B cell (primary cell): ENCODE measurements around the gene TMEM176A. TPM values are rescaled to one million over a fixed set of nuclear protein-coding genes. Genes with fewer than 3 reads are reported as not detected.

Source experiments
- ATAC-seq: fragments of 200-7000 bp; cut with Tn5 transposase; one replicate; pipeline ENCODE4 v1.10.0; 2021; ENCODE audit warnings: low read depth, mild to moderate bottlenecking, moderate number of reproducible peaks, moderate library complexity
- CTCF ChIA-PET: fragments of 350-600 bp; sonication (Branson Sonifier 250); formaldehyde crosslinking; loops from one replicate; lab custom pipeline; 2021; ENCODE audit warnings: antibody characterized with exemption, inconsistent platforms; lab: Charles Lee
- POLR2A ChIA-PET: fragments of 350-600 bp; sonication (Branson Sonifier 250); formaldehyde crosslinking; loops from one replicate; lab custom pipeline; 2021; ENCODE audit warnings: antibody characterized with exemption; lab: Charles Lee
- DNase-seq: peaks from one replicate; pipeline ENCODE4 v3.0.0; 2013
- H2AFZ ChIP-seq: 2 replicates; pipeline ENCODE4 v1.6.1; 2012; ENCODE audit warnings: mild to moderate bottlenecking, low read depth, low read length; ENCODE audit not compliant: insufficient read depth, poor library complexity, severe bottlenecking
- H3K27ac ChIP-seq, 2 donors: 1 replicate in 1 of 2; 2 replicates in 1 of 2; pipeline ENCODE4 v1.5.1; 2012 to 2013; ENCODE audit warnings: low read length in 2 of 2, mild to moderate bottlenecking in 2 of 2, moderate library complexity in 1 of 2
- H3K27me3 ChIP-seq, 4 experiments: fragments of 200-600 bp in 1 of 4; sonication (generic) in 1 of 4; replicated peaks in 1 of 4; 1 replicate in 2 of 4; 2 replicates in 2 of 4; pipeline versions ENCODE4 v1.6.1 to v1.7.0; 2013 to 2016; ENCODE audit warnings: low read length in 3 of 4, mild to moderate bottlenecking in 2 of 4, mixed read lengths in 1 of 4, moderate library complexity in 1 of 4; ENCODE audit not compliant: insufficient read depth in 4 of 4, control insufficient read depth in 3 of 4; ENCODE audit errors: control extremely low read depth in 1 of 4
- H3K36me3 ChIP-seq, 2 experiments: replicated peaks in 1 of 2; 1 replicate in 1 of 2; 2 replicates in 1 of 2; pipeline versions ENCODE4 v1.6.1 to v1.7.1; 2013; ENCODE audit warnings: low read length in 1 of 2; ENCODE audit not compliant: insufficient read depth in 2 of 2, control insufficient read depth in 1 of 2; ENCODE audit errors: control extremely low read depth in 1 of 2, extremely low read depth in 1 of 2
- H3K4me1 ChIP-seq, 2 donors: fragments of 200-600 bp in 1 of 2; sonication (generic) in 1 of 2; 1 replicate in 1 of 2; 2 replicates in 1 of 2; pipeline versions ENCODE4 v1.5.1 to v1.6.1; 2013 to 2017; ENCODE audit warnings: low read length in 2 of 2; ENCODE audit not compliant: control insufficient read depth in 2 of 2, insufficient read depth in 2 of 2
- H3K4me2 ChIP-seq: replicated peaks from 2 replicates; pipeline ENCODE3; 2012; ENCODE audit warnings: mild to moderate bottlenecking, low read depth, low read length; ENCODE audit not compliant: poor library complexity, severe bottlenecking
- H3K4me3 ChIP-seq, 5 experiments: fragments of 200-600 bp in 1 of 5; sonication (generic) in 1 of 5; 1 replicate in 3 of 5; 2 replicates in 2 of 5; pipeline versions ENCODE4 v1.5.1 to v1.7.0; 2011 to 2016; ENCODE audit warnings: low read length in 4 of 5, mild to moderate bottlenecking in 4 of 5, low read depth in 2 of 5, control low read depth in 1 of 5, moderate library complexity in 1 of 5; ENCODE audit not compliant: insufficient read depth in 1 of 5; ENCODE audit errors: control extremely low read depth in 1 of 5, extremely low read depth in 1 of 5
- H3K79me2 ChIP-seq: fragments of 200-600 bp; sonication (generic); one replicate; pipeline ENCODE4 v1.6.0; 2016; ENCODE audit warnings: low read length; ENCODE audit not compliant: control insufficient read depth, insufficient read depth
- H3K9ac ChIP-seq: fragments of 200-600 bp; sonication (generic); 2 replicates; pipeline ENCODE4 v1.6.1; 2017; ENCODE audit warnings: mild to moderate bottlenecking, low read length, moderate library complexity
- H3K9me3 ChIP-seq, 3 donors: one replicate each; pipeline versions ENCODE4 v1.6.1 to v1.7.1; 2013; ENCODE audit warnings: low read length in 2 of 3; ENCODE audit not compliant: control insufficient read depth in 2 of 3, insufficient read depth in 1 of 3; ENCODE audit errors: control extremely low read depth in 1 of 3
- H4K20me1 ChIP-seq: 2 replicates; pipeline ENCODE4 v1.6.0; 2012; ENCODE audit warnings: mild to moderate bottlenecking, low read length; ENCODE audit not compliant: insufficient read depth, control insufficient read depth, poor library complexity, severe bottlenecking
- H3K27ac Mint-ChIP-seq: one replicate; pipeline ENCODE4 v1.8.0; 2021; ENCODE audit warnings: mixed read lengths
- H3K27me3 Mint-ChIP-seq: one replicate; pipeline ENCODE4 v1.8.0; 2021; ENCODE audit warnings: mixed read lengths
- H3K4me1 Mint-ChIP-seq: one replicate; pipeline ENCODE4 v1.8.0; 2021; ENCODE audit warnings: mixed read lengths
- H3K4me3 Mint-ChIP-seq: one replicate; pipeline ENCODE4 v1.8.0; 2021; ENCODE audit warnings: mixed read lengths
- H3K9me3 Mint-ChIP-seq: one replicate; pipeline ENCODE4 v1.8.0; 2022; ENCODE audit warnings: mixed read lengths; ENCODE audit not compliant: insufficient read depth
- EZH2 ChIP-seq: IDR thresholded peaks from 2 replicates; pipeline ENCODE4 v1.6.1; 2012; ENCODE audit warnings: borderline replicate concordance, low read depth, mild to moderate bottlenecking, moderate library complexity, low read length; ENCODE audit not compliant: insufficient read depth, poor library complexity, severe bottlenecking
- whole genome bisulfite sequencing: methylation state at CpG from one replicate; pipeline ENCODE4 v1.1.5; 2013; ENCODE audit warnings: missing lambda C conversion rate; ENCODE audit not compliant: insufficient coverage; 5-methylcytosine and 5-hydroxymethylcytosine counted together
- intact Hi-C: fragments of 100-400 bp; cut with micrococcal nuclease; formaldehyde crosslinking; loops from one replicate; pipeline ENCODE4 v1.10.0; 2022
- polyA plus RNA-seq: library from polyadenylated mRNA; depleted of rRNA; stranded (reverse); fragments of >200 nt; gene quantifications from 2 replicates; pipeline ENCODE4 v1.2.3, GENCODE V29; 2012
- total RNA-seq, 2 donors: library from RNA; stranded (reverse); fragments of 120-200 nt in 1 of 2; gene quantifications; 1 replicate in 1 of 2; 2 replicates in 1 of 2; pipeline versions ENCODE4 v1.2.3 to v1.2.4, GENCODE V29; 2013 to 2022
- TF ChIP-seq, protein P1 (sequence below): fragments of 200-600 bp; IDR thresholded peaks from one replicate; pipeline ENCODE4 v1.8.0; 2022; ENCODE audit warnings: antibody characterized with exemption, mild to moderate bottlenecking

Gene TMEM176A
- total and polyA plus RNA-seq, 2 donors (not counting 1 experiment from before 2014, with no cell fraction given), result 1.1 TPM; not detected in 1

DNA sequence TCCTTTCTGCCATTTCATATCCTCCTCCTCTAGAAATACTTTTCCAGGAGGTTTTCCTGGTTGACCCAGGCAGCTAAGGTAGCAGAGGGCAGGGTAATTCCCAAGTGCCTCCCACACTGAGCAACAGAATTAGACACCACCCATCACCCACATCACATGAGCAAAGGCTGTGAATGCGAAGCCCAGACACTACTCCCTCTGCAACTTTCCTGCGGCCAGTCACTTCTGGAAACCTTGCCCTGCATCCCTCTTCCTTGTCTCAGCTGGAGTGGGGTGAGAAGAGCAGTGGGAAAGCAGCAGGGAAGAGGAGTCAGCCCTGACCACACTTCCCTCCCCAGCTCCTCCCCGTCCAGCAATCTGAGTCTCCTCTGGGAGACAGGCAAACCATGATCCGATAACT lies 15.6 kb upstream of the TMEM176A start:
- Mint-ChIP-seq H3K4me3 (no peak overlapping the region), H3K27ac (no peak overlapping the region), H3K27me3 (peaks cover 15% of the 10 kb centered on the region), H3K9me3 (no peaks in the 10 kb centered on the region), H3K4me1 (peaks cover 8% of the 10 kb centered on the region)
- DNase-seq (no peak), ATAC-seq (no peak)
- H4K20me1 ChIP-seq, result no peaks in the 10 kb centered on the region
- no peak overlapping the region for H3K9ac ChIP-seq
- no peaks in the 10 kb centered on the region for H3K36me3 ChIP-seq
- H3K4me2 ChIP-seq, result no peak overlapping the region
- 100% methylated on average over 1 of the region's 4 CpGs for WGBS
- H3K4me3 ChIP-seq, result no peak overlapping the region
- H3K79me2 ChIP-seq, result no peaks in the 10 kb centered on the region
- POLR2A ChIA-PET, result no interaction called here
- no peaks in the 10 kb centered on the region for H3K27me3 ChIP-seq
- H3K27ac ChIP-seq, result no peak overlapping the region
- no peaks in the 10 kb centered on the region for H3K9me3 ChIP-seq
- H2AFZ ChIP-seq, result no peak overlapping the region
- CTCF ChIA-PET, result no interaction called here
- peaks cover 0 to 8% of the 10 kb centered on the region in 2 donors for H3K4me1 ChIP-seq
- no peak for TF ChIP-seq EZH2
- TF ChIP-seq, protein P1, sequence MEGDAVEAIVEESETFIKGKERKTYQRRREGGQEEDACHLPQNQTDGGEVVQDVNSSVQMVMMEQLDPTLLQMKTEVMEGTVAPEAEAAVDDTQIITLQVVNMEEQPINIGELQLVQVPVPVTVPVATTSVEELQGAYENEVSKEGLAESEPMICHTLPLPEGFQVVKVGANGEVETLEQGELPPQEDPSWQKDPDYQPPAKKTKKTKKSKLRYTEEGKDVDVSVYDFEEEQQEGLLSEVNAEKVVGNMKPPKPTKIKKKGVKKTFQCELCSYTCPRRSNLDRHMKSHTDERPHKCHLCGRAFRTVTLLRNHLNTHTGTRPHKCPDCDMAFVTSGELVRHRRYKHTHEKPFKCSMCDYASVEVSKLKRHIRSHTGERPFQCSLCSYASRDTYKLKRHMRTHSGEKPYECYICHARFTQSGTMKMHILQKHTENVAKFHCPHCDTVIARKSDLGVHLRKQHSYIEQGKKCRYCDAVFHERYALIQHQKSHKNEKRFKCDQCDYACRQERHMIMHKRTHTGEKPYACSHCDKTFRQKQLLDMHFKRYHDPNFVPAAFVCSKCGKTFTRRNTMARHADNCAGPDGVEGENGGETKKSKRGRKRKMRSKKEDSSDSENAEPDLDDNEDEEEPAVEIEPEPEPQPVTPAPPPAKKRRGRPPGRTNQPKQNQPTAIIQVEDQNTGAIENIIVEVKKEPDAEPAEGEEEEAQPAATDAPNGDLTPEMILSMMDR, result no peak
- intact Hi-C loops, result no loop called here

DNA sequence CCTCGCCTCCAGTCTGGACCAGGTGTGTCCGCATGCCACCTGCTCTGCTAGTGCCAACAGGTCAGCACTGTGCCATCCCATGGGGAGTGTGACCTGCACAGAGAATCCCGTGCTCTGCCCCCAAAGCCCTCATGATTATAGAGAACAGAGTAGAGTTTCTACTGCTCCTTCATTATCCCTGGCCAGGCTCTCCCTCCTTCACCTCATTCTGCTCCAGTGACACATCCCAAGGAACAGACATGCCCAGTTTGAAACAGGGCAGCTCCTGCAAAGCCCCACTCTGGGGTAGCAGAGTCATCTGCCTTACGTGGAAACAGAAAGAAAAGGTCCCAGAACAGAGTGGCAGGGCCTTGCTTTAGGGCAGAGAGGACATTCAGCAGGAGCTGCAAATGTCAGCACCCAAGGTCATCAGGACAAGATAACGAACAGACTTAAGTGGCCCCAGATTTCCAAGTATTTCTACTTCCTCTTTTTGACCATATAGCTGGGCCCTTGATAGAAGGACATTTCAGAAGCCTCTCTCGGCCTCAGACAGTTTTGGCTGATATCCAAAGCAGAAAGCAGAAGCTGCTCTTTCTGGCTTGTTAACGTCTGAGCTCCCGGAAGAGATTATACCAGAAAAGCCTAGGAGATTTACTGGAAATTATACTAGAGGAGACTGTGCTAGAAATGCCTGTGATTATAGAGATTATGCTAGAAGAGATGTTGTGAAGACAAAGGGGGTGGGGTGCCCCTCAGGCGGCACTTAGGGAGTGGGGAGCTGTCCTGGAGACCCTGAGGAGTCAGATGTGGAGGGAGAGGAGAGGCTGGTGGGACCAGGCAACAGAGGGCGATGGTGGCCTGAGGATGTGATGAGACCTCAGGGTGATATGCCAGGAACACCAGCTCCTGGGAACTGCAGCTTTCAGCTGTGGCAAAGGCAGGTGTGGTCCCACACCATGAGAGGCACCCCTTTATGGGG lies 13.0 kb upstream of the TMEM176A start:
- no peak overlapping the region for H3K27ac Mint-ChIP-seq
- peak overlapping the region; percentile 34 for H3K4me2 ChIP-seq
- TF ChIP-seq, protein P1, result no peak
- TF ChIP-seq EZH2, result no peak

More for the DNA sequence above, 13.0 kb upstream of the TMEM176A start:
- intact Hi-C loops, result no loop called here
- H3K79me2 ChIP-seq, result no peaks in the 10 kb centered on the region
- no peak overlapping the region for H3K9ac ChIP-seq
- no peaks in the 10 kb centered on the region for H4K20me1 ChIP-seq
- Mint-ChIP-seq H3K9me3 (no peaks in the 10 kb centered on the region), H3K4me1 (peaks cover 8% of the 10 kb centered on the region), H3K4me3 (no peak overlapping the region), H3K27me3 (peaks cover 12% of the 10 kb centered on the region)
- peaks cover 0 to 2% (median 0%) of the 10 kb centered on the region in 4 experiments for H3K27me3 ChIP-seq
- WGBS, result 38% methylated on average over 10 of the region's 10 CpGs
- no peak for DNase-seq
- peaks cover 0 to 8% of the 10 kb centered on the region in 2 donors for H3K4me1 ChIP-seq
- H3K36me3 ChIP-seq, result no peaks in the 10 kb centered on the region
- ChIA-PET CTCF (interaction anchor here (1.6 kb wide), 1 partner anchor 9 kb away, joined by 9 read pairs; no protein-coding TSS in a partner anchor), POLR2A (no interaction called here)
- no peak for ATAC-seq
- no peaks in the 10 kb centered on the region for H3K9me3 ChIP-seq
- H3K27ac ChIP-seq, result no peak overlapping the region
- H3K4me3 ChIP-seq, result no peak overlapping the region
- H2AFZ ChIP-seq, result no peak overlapping the region
